Measurements from ENCODE around the gene VAC14.

- no peak for TF ChIP-seq CTCF (IDR thresholded peaks at IDR 0.05)
- TF ChIP-seq POLR2A (IDR thresholded peaks at IDR 0.05): no peak
Measured at GRCh38 chr16:70804153-70804733, 3.3 kb upstream of the VAC14 start.
